GM19351 (cell line): ENCODE results near the gene CTSA.

Source experiments
- ATAC-seq: cut with Tn5 transposase; IDR thresholded peaks from one replicate; pipeline ENCODE4 v1.9.1; 2021; ENCODE audit warnings: mild to moderate bottlenecking, moderate library complexity; ENCODE audit not compliant: unreplicated experiment

The CTSA gene

GRCh38 chr20:45934586-45935415 is 43.7 kb downstream of the CTSA start, which contains the start of gene PCIF1:
PCIF1 (plus strand) TSS chr20:45934683; CDS start chr20:45939000, 4,317 bp downstream.
- ATAC-seq = peak; percentile 81

GRCh38 chr20:45935416-45936046 is 44.4 kb downstream of the CTSA start:
- peak; percentile 11 for ATAC-seq

GRCh38 chr20:45937765-45938164 is 46.6 kb downstream of the CTSA start:
- ATAC-seq = no peak

- ATAC-seq = no peak
These were observed 47.7 kb downstream of the CTSA start for GRCh38 chr20:45938727-45939438.

GRCh38 chr20:45940053-45940452 is 48.9 kb downstream of the CTSA start:
- no peak for ATAC-seq

- ATAC-seq = no peak
These were observed 49.3 kb downstream of the CTSA start for GRCh38 chr20:45940469-45940868.

- ATAC-seq = no peak
These were observed 52.5 kb downstream of the CTSA start for GRCh38 chr20:45943613-45944012.

- ATAC-seq = no peak
These were observed 53.2 kb downstream of the CTSA start for GRCh38 chr20:45944151-45944964.

- no peak for ATAC-seq
These were observed 54.0 kb downstream of the CTSA start for GRCh38 chr20:45944965-45945677.

- ATAC-seq = no peak
These were observed 54.6 kb downstream of the CTSA start for GRCh38 chr20:45945678-45946148.

- ATAC-seq = no peak
These were observed 55.2 kb downstream of the CTSA start for GRCh38 chr20:45946149-45946970.

- no peak for ATAC-seq
These were observed 56.2 kb downstream of the CTSA start for GRCh38 chr20:45947110-45947866.

- ATAC-seq = no peak
These were observed 57.2 kb downstream of the CTSA start for GRCh38 chr20:45948261-45948733.
